Right lung (tissue), 10 donors: ENCODE measurements around the gene TAS2R7. TPM values are rescaled to one million over a fixed set of nuclear protein-coding genes. Genes with fewer than 3 reads are reported as not detected.
A peak's percentile ranks its signal among the peaks of the same experiment; 100 is the strongest.
"Not testable (repeated sequence)": the region's sequence is repeated elsewhere in the genome, so short reads cannot be mapped to it uniquely, and the experiment has no call there.

Experiments
- DNase-seq, 2 donors: peaks; one replicate each; pipeline ENCODE4 v3.0.0-alpha.2; 2013
- long read RNA-seq, 8 donors: transcript quantifications; one replicate each; lab custom pipeline, GENCODE V29; 2026
- polyA plus RNA-seq, 5 donors: library from polyadenylated mRNA; unstranded; fragments of 120-200 nt; gene quantifications; one replicate each; pipeline versions ENCODE4 v1.2.1 to v1.2.3, GENCODE V29; 2013; ENCODE audit warnings: inconsistent platforms in 1 of 5, low replicate concordance in 1 of 5; ENCODE audit not compliant: insufficient read length in 5 of 5, insufficient read depth in 1 of 5

The TAS2R7 gene, protein sequence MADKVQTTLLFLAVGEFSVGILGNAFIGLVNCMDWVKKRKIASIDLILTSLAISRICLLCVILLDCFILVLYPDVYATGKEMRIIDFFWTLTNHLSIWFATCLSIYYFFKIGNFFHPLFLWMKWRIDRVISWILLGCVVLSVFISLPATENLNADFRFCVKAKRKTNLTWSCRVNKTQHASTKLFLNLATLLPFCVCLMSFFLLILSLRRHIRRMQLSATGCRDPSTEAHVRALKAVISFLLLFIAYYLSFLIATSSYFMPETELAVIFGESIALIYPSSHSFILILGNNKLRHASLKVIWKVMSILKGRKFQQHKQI
- polyA plus RNA-seq, result not detected
- long read RNA-seq, donor 1, result 0 reads
- long read RNA-seq, donor 2, result 0 reads
- long read RNA-seq, donor 3, result 0 reads
- long read RNA-seq, donor 4, result 0 reads
- long read RNA-seq, donor 5, result 0 reads
- long read RNA-seq, donor 6, result 0 reads
- long read RNA-seq, donor 7, result 0 reads
- long read RNA-seq, donor 8, result 0 reads

DNA sequence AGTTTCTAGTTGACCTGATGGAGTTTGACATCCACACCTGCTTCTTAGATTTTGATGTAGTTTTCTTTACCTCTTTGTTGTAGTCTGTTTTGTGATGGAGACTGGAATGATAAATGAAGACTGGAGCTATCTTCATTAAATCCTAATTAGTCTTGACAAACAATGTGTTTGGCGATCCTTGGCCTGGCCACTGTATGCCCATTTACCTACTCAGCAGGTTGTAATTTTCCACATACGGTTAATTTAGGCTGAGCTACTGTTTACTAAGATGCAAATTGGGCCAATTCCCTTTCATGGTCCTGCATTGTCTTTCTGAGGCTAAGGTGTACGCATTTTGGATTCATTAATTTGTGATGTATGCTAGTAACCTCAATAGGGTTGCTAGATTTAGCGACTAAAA lies at the start of gene TAS2R7:
Gene TAS2R7 (minus strand): TSS at position 41 of the 400 bp plus-strand sequence. CDS start 57 bp downstream, outside the sequence.
- no peak for DNase-seq

DNA sequence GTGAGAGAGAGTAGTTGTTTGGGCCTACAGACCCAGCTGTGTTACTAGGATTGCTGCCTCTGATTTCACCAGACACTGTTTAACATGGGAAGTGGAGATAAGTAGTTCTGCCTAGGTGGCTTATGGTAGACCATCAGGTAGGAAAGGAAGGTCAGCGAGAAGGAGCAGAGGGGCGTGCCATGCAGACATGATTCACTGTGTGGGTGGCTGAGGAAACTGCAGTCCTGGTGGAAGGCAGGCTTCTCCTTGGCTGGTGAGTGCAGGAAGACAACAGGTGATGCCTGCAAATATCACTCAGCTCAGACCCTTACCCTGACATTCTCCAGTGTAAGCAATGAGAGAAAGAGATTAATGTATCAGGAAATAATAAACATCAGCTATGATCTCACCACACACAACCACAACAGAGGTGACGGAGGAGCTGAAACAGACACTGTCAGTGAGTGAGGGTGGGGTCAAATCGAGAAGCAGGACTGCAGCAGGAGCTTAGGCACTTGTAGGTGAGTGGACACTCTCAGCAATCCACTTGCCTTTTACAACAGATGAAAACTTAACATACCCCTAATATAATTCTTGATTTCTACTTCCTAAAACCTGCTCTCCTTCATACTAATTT lies 48.9 kb upstream of the TAS2R7 start:
- DNase-seq, result no peak

DNA sequence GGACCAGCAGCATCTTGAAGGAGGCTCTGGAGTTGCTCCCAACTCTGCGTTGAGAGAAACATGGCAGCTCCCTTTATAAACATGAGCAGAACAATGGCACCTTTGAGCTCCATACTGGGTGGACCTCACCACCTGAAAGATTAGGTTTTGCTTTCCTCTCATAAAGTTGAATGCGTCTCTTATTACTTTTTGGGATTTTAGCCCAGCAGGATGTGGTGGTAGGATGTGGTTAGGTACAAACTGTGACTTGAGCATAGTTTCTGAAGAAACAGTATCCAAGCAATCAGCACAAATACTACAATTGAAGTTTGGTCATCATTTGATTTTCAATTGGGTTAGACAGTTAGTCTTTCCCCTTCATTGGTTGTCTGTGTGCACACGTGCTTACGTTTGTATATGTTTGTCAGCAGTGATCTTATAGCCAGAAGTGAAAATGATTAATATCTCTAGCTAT lies 47.0 kb upstream of the TAS2R7 start, which contains the start of gene PRR4:
Gene PRR4 (minus strand): TSS at position 51 of the 454 bp plus-strand sequence. CDS start 38 bp downstream, at position 13.
- no peak for DNase-seq

DNA sequence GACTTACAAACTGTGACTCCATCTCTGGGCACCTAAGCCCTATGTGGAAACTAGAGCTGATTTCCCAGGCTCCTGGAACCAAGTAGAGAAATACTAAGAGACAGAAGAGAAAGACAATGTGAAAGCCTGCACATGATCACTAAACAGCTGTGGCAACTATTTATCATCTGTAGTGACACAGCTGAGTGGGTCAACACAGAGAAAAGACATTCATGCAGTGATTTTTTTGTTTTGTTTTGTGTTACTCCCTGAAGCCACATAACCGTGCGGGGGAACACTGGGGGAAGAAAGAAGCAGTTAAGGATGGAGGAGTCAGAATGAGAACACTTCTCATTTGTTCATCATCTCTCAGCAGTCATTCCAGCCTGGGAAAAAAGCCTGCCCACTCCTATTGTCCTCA lies 45.3 kb upstream of the TAS2R7 start:
- no peak for DNase-seq

DNA sequence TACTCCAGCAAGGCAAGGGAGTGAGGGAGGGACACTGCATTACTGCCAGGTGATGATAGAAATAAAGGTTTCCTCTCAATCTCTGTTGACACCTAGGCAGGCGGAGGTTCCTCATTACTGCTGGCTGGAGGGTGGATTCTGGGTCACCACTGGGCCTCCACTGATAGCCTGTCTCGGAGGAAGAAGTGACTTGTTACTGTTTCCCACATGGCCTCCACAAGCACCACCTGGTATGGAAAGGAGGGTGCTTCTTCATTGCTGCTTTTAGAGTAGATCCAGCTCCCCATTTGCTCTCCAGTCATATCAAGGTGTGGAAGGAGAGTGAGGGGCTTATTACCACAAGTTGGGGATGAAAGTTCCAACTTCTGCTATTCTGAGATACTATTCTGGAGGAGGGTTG lies 40.4 kb upstream of the TAS2R7 start:
- no peak for DNase-seq

DNA sequence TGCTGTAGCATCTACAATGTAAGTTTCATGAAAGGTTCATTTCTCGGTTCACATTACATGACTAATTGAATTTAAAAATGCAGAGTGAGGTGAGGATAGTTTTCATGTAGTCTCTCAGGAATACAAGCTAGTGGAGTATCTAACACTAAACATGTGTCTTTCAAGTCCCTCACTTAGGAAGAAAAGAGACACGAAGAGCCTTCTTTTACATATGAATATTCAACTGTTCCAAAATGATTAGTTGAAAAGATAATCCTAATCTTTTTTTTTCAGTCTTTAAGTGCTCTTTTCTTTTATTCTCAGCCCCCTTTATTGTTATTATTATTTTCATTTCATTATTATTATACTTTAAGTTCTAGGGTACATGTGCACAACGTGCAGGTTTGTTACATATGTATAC lies 36.0 kb upstream of the TAS2R7 start:
- DNase-seq, result no peak

DNA sequence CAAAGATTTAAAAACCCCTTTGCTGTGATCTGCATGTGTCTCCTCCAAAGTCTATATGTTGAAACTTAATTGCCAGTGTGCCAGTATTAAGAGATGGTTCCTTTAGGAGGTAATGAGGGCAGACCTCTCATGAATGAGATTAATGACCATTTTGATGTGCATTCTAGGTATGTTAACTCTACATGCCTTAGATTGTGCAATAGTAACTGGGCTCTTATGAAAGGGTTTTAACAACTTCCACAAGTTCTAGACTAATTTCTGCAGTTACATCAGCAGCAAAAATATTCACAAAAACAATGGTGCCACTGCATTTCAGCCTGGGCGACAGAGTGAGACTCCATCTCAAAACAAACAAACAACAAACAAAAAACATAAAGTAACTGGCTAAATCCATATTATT lies 27.6 kb upstream of the TAS2R7 start:
- no peak for DNase-seq

DNA sequence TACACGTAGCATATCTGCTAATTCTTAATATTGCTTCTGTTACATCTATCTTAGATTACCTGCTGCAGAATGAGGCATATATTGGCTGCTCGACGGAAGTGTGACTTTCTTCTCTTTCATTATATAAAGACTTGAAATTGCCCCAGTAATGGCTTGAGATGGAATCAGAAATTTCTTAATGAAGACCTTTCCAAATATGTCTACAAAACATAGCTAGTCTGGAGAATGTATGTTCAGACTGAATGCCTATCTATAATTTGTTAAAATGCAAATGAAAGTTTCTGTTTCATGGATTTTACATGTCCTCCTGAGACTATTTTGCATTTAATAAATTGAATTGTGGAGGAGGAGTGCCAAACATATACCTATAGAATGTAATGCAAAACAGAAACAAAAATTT lies 23.8 kb upstream of the TAS2R7 start, which contains the start of gene TAS2R10:
Gene TAS2R10 (minus strand): TSS at position 101 of the 400 bp plus-strand sequence. CDS start 89 bp downstream, at position 12.
- DNase-seq, result no peak

DNA sequence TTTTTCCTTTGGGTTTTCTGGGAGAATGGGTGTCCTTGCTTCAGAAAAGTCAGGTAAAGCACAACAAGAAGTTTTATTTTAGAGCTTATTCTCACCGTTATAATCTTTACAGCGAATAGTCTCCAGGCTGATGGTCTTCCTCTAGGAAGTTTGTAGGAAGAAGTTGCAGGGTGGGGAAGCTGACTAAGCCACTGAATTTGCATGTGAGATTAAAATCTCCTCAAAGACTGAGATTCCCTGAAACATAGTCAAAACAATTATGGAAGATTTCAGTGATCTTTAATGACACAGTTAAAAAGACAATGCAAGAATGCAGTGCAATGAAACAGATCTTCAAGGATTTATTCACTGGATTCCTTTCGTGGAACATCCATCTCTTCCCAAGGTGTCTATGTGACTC lies 22.5 kb upstream of the TAS2R7 start:
- no peak for DNase-seq

DNA sequence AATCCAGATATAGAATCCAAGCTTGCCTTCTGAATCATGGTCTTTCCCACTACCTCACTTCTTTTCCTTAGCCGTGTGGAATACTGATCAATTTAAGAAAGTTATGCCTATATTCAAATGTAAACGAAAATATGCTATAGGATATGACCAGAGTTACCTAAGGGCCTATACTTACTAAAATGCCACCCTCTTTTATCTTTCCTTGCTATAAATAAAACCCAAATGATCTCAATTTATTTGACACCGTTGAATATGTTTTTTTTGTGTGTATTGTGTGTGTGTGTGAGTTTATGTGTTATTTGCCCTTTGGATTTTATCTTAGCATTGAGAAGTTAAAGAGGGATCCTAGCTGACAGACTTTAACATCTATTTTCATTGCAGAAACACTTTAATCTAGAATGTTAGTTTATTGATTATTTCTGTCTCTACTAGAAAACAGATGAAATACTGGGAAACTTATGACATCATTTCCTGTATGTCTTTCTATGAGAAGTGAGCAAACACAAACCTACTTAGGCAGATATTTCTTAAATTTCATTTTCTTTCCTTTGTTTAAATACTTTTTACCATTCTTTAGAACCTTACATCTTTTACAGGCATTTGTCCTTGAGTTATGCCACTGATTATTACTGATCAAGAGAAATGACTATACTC lies 9.6 kb upstream of the TAS2R7 start:
- DNase-seq, result no peak

DNA sequence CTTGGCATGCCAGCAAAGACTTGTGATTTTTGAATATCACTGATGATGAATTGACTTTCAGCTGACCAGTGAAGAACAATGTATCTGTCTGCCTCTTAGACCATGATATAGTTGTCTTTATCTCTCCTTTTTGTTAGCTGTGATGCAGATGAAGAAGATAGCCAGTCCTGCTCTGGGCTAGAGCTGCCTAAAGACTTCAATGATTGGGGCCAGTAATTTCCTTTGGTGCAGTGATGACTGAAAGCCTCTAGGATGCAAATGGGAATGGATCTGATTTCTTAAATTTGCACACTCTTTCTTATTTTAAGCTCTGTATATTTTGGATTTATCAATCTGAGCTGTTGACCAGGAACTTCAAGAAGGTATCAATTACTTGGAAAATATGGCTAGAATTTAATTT lies 7.6 kb upstream of the TAS2R7 start, which contains the start of gene TAS2R9:
Gene TAS2R9 (minus strand): TSS at position 101 of the 400 bp plus-strand sequence. CDS start 93 bp downstream, at position 8.
- DNase-seq, result no peak

DNA sequence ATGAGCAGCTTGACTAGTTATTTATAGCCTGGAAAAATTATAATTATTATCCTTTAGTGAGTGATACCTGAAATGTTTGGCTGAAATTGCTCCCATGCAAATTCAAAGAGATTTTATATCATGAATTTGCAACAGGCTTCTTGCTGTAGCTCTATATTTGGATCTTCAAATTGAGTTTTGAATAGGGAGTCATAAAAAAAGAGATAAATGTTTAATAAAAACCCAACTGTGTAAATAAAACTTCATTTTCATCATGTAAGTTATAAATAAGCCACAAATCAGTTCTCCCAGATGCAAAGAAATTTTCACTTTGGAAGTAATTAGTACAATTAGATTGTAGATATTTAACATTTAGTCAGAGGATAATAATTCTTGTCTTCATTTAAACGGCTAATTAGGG lies 4.8 kb upstream of the TAS2R7 start, which contains the start of gene TAS2R8:
Gene TAS2R8 (minus strand): TSS at position 101 of the 400 bp plus-strand sequence. CDS start 306 bp downstream, outside the sequence.
- DNase-seq, result no peak

DNA sequence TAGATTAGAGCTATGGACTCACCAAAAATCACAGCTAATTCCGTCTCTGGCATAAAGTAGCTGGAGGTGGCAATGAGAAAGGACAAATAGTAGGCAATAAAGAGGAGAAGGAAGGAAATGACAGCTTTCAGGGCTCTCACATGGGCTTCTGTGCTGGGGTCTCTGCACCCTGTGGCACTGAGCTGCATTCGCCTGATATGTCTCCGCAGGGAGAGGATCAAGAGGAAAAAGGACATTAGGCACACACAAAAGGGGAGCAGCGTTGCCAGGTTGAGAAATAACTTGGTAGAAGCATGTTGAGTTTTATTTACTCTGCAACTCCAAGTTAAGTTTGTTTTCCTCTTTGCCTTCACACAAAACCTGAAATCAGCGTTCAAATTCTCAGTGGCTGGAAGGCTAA lies 686 bp downstream of the TAS2R7 start:
- no peak for DNase-seq

DNA sequence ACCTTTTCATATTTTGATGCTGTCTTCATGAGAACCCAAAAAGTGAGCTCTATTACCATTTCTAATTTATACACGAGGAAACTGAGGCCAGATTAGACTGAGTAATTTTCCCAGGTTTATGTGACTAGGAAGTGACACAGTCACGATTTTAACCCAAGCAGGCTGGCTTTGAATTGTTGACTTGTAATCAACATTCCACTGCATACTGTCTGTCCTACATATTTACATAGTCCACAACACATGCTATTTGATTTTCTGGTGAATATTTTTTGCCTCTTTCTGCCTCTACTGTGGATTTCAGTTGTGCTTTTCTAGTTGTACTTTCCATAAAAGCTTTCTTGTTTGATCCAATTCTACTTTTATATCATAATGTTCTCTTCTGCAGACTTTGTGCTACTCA lies 8.2 kb downstream of the TAS2R7 start:
- DNase-seq, result no peak

DNA sequence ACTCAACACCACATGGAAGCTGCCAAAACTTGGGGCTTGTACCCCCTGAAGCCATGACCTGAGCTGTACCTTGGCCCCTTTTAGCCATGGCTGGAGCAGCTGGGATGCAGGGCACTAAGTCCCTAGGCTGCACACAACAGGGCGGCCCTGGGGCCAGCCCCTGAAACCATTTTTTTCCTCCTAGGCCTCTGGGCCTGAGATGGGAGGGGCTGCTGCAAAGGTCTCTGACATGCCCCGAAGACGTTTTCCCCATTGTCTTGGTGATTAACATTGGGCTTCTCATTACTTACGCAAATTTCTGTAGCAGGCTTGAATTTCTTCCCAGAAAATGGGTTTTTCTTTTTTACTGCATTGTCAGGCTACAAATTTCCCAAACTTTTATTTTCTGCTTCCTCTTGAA lies 10.7 kb downstream of the TAS2R7 start:
- DNase-seq, result not testable (repeated sequence)

DNA sequence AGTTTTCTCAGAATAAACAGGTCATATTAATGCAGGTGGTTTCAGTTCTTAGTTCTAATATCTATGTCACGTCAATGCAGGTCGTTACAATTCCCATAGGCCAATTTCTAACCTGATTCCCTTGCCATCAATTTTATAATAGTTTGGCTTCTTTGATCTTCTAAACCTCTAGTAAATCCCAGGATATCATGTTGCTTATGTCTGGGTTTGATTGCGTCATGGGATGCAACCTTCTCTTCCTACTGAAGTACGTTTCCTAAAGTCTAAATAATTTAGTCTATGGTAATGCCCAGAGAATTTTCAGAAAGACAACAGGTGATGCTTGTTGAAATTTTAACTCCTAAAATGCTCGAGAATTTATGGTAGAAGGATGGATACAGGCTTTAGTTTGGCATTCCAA lies 19.2 kb downstream of the TAS2R7 start:
- no peak for DNase-seq

DNA sequence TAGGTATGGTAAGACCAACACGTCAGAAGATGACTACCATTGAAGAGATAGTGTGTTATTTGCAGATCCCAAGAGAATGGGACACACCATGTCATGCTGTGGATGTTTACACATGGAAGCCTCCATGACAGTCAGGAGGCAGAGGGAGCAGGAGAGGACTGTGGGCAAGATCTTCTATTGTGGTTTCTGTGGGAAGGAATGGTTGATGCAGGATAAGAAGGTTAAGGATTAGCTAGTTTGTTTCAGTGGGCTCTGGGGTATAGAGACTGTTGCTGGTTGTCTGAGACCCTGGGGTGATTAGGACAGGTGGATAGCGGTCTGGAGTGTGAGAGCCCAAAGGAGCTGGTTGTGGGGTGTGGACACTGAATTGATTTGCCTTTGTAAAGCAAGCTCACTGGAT lies 23.3 kb downstream of the TAS2R7 start:
- no peak for DNase-seq

DNA sequence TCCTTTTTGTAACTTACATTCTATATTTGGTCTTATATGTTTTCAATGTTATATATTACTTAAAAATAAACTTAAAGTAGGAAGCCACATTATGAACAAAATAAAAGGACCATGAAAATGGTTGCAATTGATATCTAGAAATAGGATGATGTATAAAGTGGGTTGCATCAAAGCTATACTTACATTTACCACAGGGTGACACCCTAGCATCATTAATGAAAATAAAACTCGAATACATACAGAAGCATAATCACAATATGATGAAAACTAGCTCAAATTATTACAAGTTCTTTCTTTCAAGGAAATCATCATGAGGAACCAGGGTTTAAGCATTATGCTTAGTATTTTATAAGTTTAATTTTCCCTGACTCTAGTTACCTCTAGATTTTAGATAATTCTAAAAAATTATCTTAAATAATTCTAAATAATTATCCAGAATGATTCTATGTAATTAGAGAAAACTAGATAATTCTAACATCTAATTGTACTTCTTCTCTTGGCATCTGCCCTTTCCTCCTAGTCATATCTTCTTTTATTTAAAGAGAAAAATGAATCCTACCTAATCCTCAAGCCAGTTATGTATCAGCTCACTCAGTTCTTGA lies 31.2 kb downstream of the TAS2R7 start:
- DNase-seq, result peak; percentile 23 to 25

DNA sequence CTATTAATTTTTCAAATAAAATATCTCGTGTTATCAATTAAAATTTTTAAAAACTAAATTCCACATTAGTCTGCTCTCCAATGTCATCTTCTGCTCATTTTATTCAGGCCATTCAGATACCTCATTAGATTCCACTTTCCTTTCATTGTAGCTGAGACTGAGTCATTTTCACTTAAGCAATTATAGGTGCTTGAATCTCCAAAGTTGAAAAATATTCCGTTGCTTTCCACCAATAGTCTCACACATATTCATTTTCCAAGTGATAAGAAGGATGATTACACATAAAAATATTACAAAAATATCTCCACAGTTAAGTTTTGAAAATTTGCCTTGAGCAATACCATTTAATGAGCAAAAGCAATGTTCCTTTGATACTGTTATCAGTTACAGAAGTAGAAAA lies 42.8 kb downstream of the TAS2R7 start:
- DNase-seq, result no peak

DNA sequence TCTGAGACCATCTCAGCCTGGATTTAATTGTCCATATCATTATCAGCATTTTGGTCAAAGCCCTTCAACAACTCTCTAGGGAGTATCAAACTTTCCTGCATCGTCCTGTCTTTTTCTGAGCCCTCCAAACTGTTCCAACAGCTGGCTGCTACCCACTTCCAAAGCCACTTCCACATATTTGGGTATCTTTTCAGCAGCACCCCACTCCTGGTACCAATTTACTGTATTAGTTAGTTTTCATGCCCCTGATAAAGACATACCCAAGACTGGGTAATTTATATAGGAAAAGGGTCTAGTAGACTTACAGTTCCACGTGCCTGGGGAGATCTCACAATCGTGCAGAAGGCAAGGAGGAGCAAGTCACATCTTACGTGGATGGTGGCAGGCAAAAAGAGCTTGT lies 46.2 kb downstream of the TAS2R7 start:
- DNase-seq, result no peak

DNA sequence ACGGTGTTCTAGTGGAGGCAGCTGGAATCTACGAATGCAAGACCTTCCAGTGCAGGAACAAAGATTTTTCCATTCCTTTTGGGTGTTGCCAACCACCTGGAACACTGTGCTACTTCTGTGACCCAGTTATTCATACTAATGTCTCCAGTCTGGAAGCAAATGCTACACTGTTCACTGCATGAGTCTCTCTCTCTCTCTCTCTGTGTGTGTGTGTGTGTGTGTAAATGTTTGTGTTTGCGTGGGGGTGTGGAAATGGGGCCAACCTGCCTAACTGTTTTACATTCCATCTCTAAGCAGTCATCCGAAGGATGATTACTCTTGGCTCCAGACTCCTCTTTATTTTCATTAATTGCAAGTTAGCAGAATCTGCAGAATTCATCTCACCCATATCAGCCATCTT lies 49.4 kb downstream of the TAS2R7 start:
- no peak for DNase-seq
